Measurements from ENCODE around the gene CYTH1. TPM values are rescaled to one million over a fixed set of nuclear protein-coding genes. Genes with fewer than 3 reads are reported as not detected.

Gene CYTH1
- polyA plus RNA-seq, 2 of the 4 experiments (the other 2 are of a cell fraction): 38.5 to 46.2 TPM

DNA sequence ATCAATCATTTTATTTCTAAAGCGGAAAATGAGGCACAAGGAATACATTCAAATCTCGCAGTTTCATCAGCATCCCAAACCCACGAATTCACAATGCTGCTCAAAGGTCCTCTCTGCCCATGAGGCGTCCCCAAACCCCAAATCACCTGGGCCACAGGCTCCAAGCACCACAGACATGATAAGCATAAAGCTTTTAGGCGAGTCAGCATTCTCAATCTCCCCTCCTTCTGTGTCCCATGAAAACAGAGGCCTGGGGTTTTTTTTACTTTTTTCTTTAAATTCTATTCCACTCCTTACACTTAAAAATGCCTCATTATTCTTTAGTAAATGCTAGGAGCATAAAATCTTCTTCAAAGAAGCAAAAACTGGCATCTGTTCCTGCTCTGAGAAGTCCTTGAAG is 55.0 kb downstream of the CYTH1 start:
- H3K27ac ChIP-seq: no peak overlapping the region
- ATAC-seq (no peak), DNase-seq (ENCODE audit: low read depth in 1 of 2, low spot score in 1 of 2) (no peak), FAIRE-seq (no peak)
- H3K9me3 ChIP-seq: no peaks in the 10 kb centered on the region
- 89% methylated on average over 5 of the region's 5 CpGs for WGBS (ENCODE audit: missing lambda C conversion rate)
- H3K4me1 ChIP-seq: peaks cover 20% of the 10 kb centered on the region
- ChIA-PET POLR2A (no interaction called here), CTCF (interaction anchor here (1.1 to 7.1 kb wide), 9 partner anchors 10 to 366 kb away, joined by 3 to 65 read pairs (median 6); no protein-coding TSS in a partner anchor)
- no peak overlapping the region for H3K4me2 ChIP-seq
- no peak for TF ChIP-seq EHMT2 (IDR thresholded peaks at IDR 0.05; ENCODE audit: low read depth)
- TF ChIP-seq MAFK (IDR thresholded peaks at IDR 0.05; ENCODE audit: partially characterized antibody): peak; percentile 60
- H3K4me3 ChIP-seq: no peak overlapping the region

DNA sequence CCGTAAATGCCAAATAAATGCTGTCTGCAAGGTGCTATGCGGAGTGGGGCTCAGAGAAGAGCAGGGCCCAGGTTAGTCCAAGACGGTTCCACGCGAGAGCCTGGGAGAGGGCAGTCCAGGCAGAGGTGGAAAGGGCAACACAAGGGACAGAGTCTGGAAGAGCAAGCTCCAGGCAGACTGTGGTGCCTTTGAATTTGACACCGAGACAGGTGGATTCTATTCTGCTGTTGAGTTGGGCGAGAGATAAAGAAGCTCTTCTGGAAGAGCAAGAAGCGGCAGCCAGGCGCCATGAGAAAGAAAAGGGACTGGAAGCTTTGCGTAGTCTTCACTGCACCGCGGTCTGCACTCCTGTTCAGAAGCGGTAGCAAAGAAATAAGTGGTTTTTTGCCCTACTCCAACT is 55.6 kb downstream of the CYTH1 start:
- FAIRE-seq (no peak), DNase-seq (ENCODE audit: low read depth in 1 of 2, low spot score in 1 of 2) (no peak), ATAC-seq (no peak)
- Histone ChIP-seq H3K4me2 (no peak overlapping the region), H3K9me3 (no peaks in the 10 kb centered on the region), H3K4me3 (no peak overlapping the region), H3K27ac (no peak overlapping the region), H3K4me1 (peaks cover 20% of the 10 kb centered on the region)
- no peak for TF ChIP-seq REST (IDR thresholded peaks at IDR 0.05)
- no peak for TF ChIP-seq KDM1A (IDR thresholded peaks at IDR 0.05; ENCODE audit: low read depth)
- CTCF ChIA-PET: interaction anchor here (1.1 to 7.1 kb wide), 10 partner anchors 9 to 366 kb away, joined by 3 to 65 read pairs (median 6); no protein-coding TSS in a partner anchor
- WGBS (ENCODE audit: missing lambda C conversion rate): 94% methylated on average over 13 of the region's 13 CpGs
- POLR2A ChIA-PET: no interaction called here

DNA sequence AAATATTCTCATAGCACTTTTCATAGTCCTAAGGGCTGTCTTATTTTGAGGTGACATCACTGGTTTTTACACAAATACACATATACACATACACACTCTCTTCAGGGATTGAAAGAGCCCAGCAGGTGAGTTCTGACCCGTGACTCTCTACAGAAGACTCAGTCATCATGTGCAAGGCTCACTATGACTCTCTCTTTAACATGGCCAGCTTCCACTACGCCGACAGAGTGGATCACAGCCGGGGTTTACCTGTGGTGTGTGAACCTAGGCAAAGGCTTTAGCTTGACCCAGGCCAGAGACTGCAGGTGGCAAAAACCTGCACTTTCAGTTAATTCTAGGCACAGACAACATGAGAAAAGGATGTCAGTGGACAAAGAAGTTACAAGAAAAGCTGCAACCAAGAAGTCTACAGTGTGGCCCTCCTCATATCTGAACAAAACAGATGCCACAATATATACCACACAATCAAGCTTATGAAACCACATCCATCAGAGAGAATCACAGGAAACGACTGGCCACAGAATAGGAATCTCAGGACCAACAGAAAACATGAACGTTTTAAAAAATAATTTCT is 56.5 kb downstream of the CYTH1 start:
- no peak for ATAC-seq
- WGBS (ENCODE audit: missing lambda C conversion rate): 85% methylated on average over 6 of the region's 6 CpGs
- no peak for FAIRE-seq
- ChIA-PET CTCF (interaction anchor here (1.0 to 7.1 kb wide), 11 partner anchors 8 to 303 kb away, joined by 3 to 65 read pairs (median 5); no protein-coding TSS in a partner anchor), POLR2A (interaction anchor here (1.0 to 1.6 kb wide), 2 partner anchors 11 to 12 kb away, joined by 3 read pairs; no protein-coding TSS in a partner anchor)
- Histone ChIP-seq H3K4me3 (no peak overlapping the region), H3K27ac (0 out of 6 replicates have a peak overlapping the region, but pooled peaks of 1 of the 2 experiments have one; percentile 1), H3K9me3 (no peaks in the 10 kb centered on the region), H3K4me1 (peaks cover 20% of the 10 kb centered on the region), H3K4me2 (no peak overlapping the region)
- no peak for DNase-seq (ENCODE audit: low read depth in 1 of 2, low spot score in 1 of 2)
- TF ChIP-seq RARB (CRISPR knock-in tag; IDR thresholded peaks at IDR 0.05) (no peak), MYC (IDR thresholded peaks at IDR 0.05; ENCODE audit: borderline replicate concordance, low read length) (no peak), ZC3H11A (IDR thresholded peaks at IDR 0.05) (no peak), CHD2 (IDR thresholded peaks at IDR 0.05; ENCODE audit: low read length, partially characterized antibody) (no peak)
- TF ChIP-seq, protein P1, sequence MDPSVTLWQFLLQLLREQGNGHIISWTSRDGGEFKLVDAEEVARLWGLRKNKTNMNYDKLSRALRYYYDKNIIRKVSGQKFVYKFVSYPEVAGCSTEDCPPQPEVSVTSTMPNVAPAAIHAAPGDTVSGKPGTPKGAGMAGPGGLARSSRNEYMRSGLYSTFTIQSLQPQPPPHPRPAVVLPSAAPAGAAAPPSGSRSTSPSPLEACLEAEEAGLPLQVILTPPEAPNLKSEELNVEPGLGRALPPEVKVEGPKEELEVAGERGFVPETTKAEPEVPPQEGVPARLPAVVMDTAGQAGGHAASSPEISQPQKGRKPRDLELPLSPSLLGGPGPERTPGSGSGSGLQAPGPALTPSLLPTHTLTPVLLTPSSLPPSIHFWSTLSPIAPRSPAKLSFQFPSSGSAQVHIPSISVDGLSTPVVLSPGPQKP (IDR thresholded peaks at IDR 0.05; ENCODE audit: low read depth, low read length): no peak

DNA sequence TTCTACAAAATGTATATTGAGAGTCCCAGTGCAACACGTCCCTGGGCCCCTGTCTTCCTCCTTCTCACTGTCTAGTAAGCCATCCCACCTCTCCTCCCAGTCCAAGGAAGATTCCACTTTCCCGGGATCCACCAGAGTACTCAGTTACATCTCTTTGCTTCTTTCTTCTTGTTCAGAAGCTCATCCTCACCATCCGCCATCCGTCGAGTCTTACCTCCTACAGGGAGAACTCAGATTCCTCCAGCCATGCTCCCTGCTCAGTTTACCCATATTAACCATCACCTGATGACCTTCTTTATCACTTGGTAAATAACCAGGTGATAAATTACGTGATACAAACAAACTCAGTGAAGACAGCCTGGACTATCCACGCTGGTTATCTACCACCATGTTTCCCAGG is 57.1 kb downstream of the CYTH1 start:
- CTCF ChIA-PET: interaction anchor here (1.0 to 7.1 kb wide), 7 partner anchors 10 to 279 kb away, joined by 3 to 65 read pairs (median 6); no protein-coding TSS in a partner anchor
- TF ChIP-seq POLR2AphosphoS2 (conservative IDR thresholded peaks at IDR 0.05; ENCODE audit: low read length) (no peak), HDAC2 (IDR thresholded peaks at IDR 0.05) (no peak), CHD4 (IDR thresholded peaks at IDR 0.05; ENCODE audit: borderline replicate concordance) (no peak), NPAS2 (CRISPR knock-in tag; IDR thresholded peaks at IDR 0.05; ENCODE audit: borderline replicate concordance) (no peak), FOSL2 (IDR thresholded peaks at IDR 0.05) (no peak), FOSL2 (CRISPR knock-in tag; IDR thresholded peaks at IDR 0.05) (no peak), NFE2L2 (conservative IDR thresholded peaks at IDR 0.05; ENCODE audit: low read length) (no peak), BHLHE40 (IDR thresholded peaks at IDR 0.05; ENCODE audit: low read depth, low read length) (no peak), GATA3 (IDR thresholded peaks at IDR 0.05; ENCODE audit: borderline replicate concordance) (no peak), MYC (IDR thresholded peaks at IDR 0.05; ENCODE audit: borderline replicate concordance, low read length) (no peak), TP53 (CRISPR knock-in tag; IDR thresholded peaks at IDR 0.05) (no peak), CHD2 (IDR thresholded peaks at IDR 0.05; ENCODE audit: low read length, partially characterized antibody) (no peak), RNF2 (IDR thresholded peaks at IDR 0.05; ENCODE audit: borderline replicate concordance, low read depth) (no peak), MAFK (IDR thresholded peaks at IDR 0.05; ENCODE audit: partially characterized antibody) (no peak), RFX5 (IDR thresholded peaks at IDR 0.05) (no peak), EHMT2 (IDR thresholded peaks at IDR 0.05; ENCODE audit: low read depth) (no peak), JUNB (IDR thresholded peaks at IDR 0.05) (no peak), RAD21 (conservative IDR thresholded peaks at IDR 0.05 in 1 of 2, IDR thresholded peaks at IDR 0.05 in 1 of 2) (no peak), SMC3 (IDR thresholded peaks at IDR 0.05) (no peak), ZNF302 (CRISPR knock-in tag; IDR thresholded peaks at IDR 0.05) (no peak), PHF8 (IDR thresholded peaks at IDR 0.05; ENCODE audit: borderline replicate concordance, low read depth) (no peak)
- Histone ChIP-seq H3K4me3 (no peak overlapping the region), H3K4me1 (peaks cover 21% of the 10 kb centered on the region), H3K4me2 (peak overlapping the region; percentile 39), H3K9me3 (no peaks in the 10 kb centered on the region), H3K27ac (peak overlapping the region in 1 of 2 experiments; percentile 61; a peak in 2 of 6 replicates)
- POLR2A ChIA-PET: interaction anchor here (1.0 to 1.6 kb wide), 2 partner anchors 11 to 12 kb away, joined by 3 read pairs; no protein-coding TSS in a partner anchor
- FAIRE-seq (no peak), ATAC-seq (no peak), DNase-seq (ENCODE audit: low read depth in 1 of 2, low spot score in 1 of 2) (no peak)
- WGBS (ENCODE audit: missing lambda C conversion rate): 81% methylated on average over 7 of the region's 7 CpGs
